Neural cell (in vitro differentiated cells): ENCODE data around the gene CCDC43. TPM values are rescaled to one million over a fixed set of nuclear protein-coding genes. Genes with fewer than 3 reads are reported as not detected.

Experiments
- H2AFZ ChIP-seq: fragments of 200-600, 300-800 bp; sonication (generic), shearing (Covaris generic); 2 replicates; pipeline ENCODE4 v1.6.0; 2014; ENCODE audit warnings: low read depth, mild to moderate bottlenecking, antibody characterized with exemption, low read length, moderate library complexity
- H3F3A ChIP-seq: fragments of 200-600 bp; shearing (Covaris generic); 2 replicates; pipeline ENCODE4 v1.6.1; 2016; ENCODE audit warnings: mild to moderate bottlenecking, moderate library complexity, mixed read lengths, antibody characterized with exemption, low read length; ENCODE audit not compliant: insufficient read depth, poor library complexity, severe bottlenecking
- H3K27ac ChIP-seq: fragments of 200-600, 300-800 bp; sonication (generic), shearing (Covaris generic); 2 replicates; pipeline ENCODE4 v1.5.1; 2014; ENCODE audit warnings: mild to moderate bottlenecking, low read length, moderate library complexity
- H3K27me3 ChIP-seq: fragments of 300-800, 200-600 bp; sonication (generic), shearing (Covaris generic); 2 replicates; pipeline ENCODE4 v1.6.0; 2014; ENCODE audit warnings: mild to moderate bottlenecking, low read depth, low read length, moderate library complexity; ENCODE audit not compliant: insufficient read depth
- H3K36me3 ChIP-seq: fragments of 300-800, 200-600 bp; sonication (generic), shearing (Covaris generic); 2 replicates; pipeline ENCODE4 v1.5.1; 2014; ENCODE audit warnings: mild to moderate bottlenecking, antibody characterized with exemption, low read length, moderate library complexity; ENCODE audit not compliant: insufficient read depth
- H3K4me2 ChIP-seq: fragments of 300-800, 200-600 bp; sonication (generic), shearing (Covaris generic); 2 replicates; pipeline ENCODE4 v1.6.0; 2014; ENCODE audit warnings: mild to moderate bottlenecking, low read length
- H3K4me3 ChIP-seq: fragments of 300-800, 200-600 bp; sonication (generic), shearing (Covaris generic); 2 replicates; pipeline ENCODE4 v1.5.1; 2014; ENCODE audit warnings: mild to moderate bottlenecking, low read length, moderate library complexity
- H3K79me2 ChIP-seq: fragments of 200-600 bp; shearing (Covaris generic); replicated peaks from 2 replicates; pipeline ENCODE4 v1.6.0; 2014; ENCODE audit warnings: mild to moderate bottlenecking, low read length, moderate library complexity; ENCODE audit not compliant: insufficient read depth
- H3K9ac ChIP-seq: fragments of 300-800, 200-600 bp; sonication (generic), shearing (Covaris generic); 2 replicates; pipeline ENCODE4 v1.6.1; 2016; ENCODE audit warnings: mild to moderate bottlenecking, low read length, mixed read lengths
- H3K9me2 ChIP-seq: fragments of 200-600 bp; shearing (Covaris generic); 2 replicates; pipeline ENCODE4 v1.6.1; 2016; ENCODE audit warnings: mild to moderate bottlenecking, low read length, mixed read lengths; ENCODE audit not compliant: insufficient read depth
- H3K9me3 ChIP-seq: fragments of 200-600, 300-800 bp; sonication (generic), shearing (Covaris generic); 2 replicates; pipeline ENCODE4 v1.6.1; 2016; ENCODE audit warnings: mild to moderate bottlenecking, mixed run types, low read length, moderate library complexity, mixed read lengths
- H4K20me1 ChIP-seq: fragments of 200-600 bp; shearing (Covaris generic); 2 replicates; pipeline ENCODE4 v1.6.1; 2016; ENCODE audit warnings: mild to moderate bottlenecking, mixed run types; ENCODE audit not compliant: insufficient read depth
- EP300 ChIP-seq: fragments of 450-650 bp; conservative IDR thresholded peaks from 2 replicates; pipeline ENCODE4 v1.6.1; 2014; ENCODE audit warnings: antibody characterized with exemption, mild to moderate bottlenecking, moderate library complexity; ENCODE audit not compliant: poor library complexity, severe bottlenecking
- EZH2 ChIP-seq: fragments of 200-600, 300-800 bp; shearing (Covaris generic), sonication (generic); IDR thresholded peaks from 2 replicates; pipeline ENCODE4 v1.6.1; 2014; ENCODE audit warnings: antibody characterized with exemption, low read length, borderline replicate concordance, mild to moderate bottlenecking; ENCODE audit not compliant: insufficient read depth, poor library complexity, severe bottlenecking
- MXI1 ChIP-seq: fragments of 450-650 bp; conservative IDR thresholded peaks from 2 replicates; pipeline ENCODE4 v1.6.1; 2014; ENCODE audit warnings: antibody characterized with exemption, mild to moderate bottlenecking; ENCODE audit not compliant: poor library complexity, severe bottlenecking
- POLR2AphosphoS5 ChIP-seq: IDR thresholded peaks from 2 replicates; pipeline ENCODE4 v1.6.1; 2012
- RAD21 ChIP-seq: fragments of 450-650 bp; conservative IDR thresholded peaks from 2 replicates; pipeline ENCODE4 v1.6.1; 2014; ENCODE audit warnings: antibody characterized with exemption, mild to moderate bottlenecking, moderate library complexity
- SMC3 ChIP-seq: fragments of 450-650 bp; conservative IDR thresholded peaks from 2 replicates; pipeline ENCODE4 v1.6.1; 2014; ENCODE audit warnings: antibody characterized with exemption, mild to moderate bottlenecking, moderate library complexity; ENCODE audit not compliant: poor library complexity
- TAF1 ChIP-seq: IDR thresholded peaks from 2 replicates; pipeline ENCODE4 v1.6.1; 2012; ENCODE audit warnings: low read depth
- polyA plus RNA-seq: library from polyadenylated mRNA; depleted of rRNA; stranded (reverse); fragments of >200 nt; gene quantifications from 2 replicates; pipeline ENCODE4 v1.2.3, GENCODE V29; 2014
- TF ChIP-seq, protein P1 (sequence below): fragments of 450-650 bp; IDR thresholded peaks from 2 replicates; pipeline ENCODE4 v1.5.1; 2014; ENCODE audit warnings: antibody characterized with exemption, mild to moderate bottlenecking, moderate library complexity; ENCODE audit not compliant: poor library complexity, severe bottlenecking
- TF ChIP-seq, protein P2 (sequence below): IDR thresholded peaks from 2 replicates; pipeline ENCODE4 v1.6.1; 2012; ENCODE audit warnings: borderline replicate concordance

The CCDC43 gene
- polyA plus RNA-seq, 1 donor from 2014 or later = 53.3 TPM

DNA sequence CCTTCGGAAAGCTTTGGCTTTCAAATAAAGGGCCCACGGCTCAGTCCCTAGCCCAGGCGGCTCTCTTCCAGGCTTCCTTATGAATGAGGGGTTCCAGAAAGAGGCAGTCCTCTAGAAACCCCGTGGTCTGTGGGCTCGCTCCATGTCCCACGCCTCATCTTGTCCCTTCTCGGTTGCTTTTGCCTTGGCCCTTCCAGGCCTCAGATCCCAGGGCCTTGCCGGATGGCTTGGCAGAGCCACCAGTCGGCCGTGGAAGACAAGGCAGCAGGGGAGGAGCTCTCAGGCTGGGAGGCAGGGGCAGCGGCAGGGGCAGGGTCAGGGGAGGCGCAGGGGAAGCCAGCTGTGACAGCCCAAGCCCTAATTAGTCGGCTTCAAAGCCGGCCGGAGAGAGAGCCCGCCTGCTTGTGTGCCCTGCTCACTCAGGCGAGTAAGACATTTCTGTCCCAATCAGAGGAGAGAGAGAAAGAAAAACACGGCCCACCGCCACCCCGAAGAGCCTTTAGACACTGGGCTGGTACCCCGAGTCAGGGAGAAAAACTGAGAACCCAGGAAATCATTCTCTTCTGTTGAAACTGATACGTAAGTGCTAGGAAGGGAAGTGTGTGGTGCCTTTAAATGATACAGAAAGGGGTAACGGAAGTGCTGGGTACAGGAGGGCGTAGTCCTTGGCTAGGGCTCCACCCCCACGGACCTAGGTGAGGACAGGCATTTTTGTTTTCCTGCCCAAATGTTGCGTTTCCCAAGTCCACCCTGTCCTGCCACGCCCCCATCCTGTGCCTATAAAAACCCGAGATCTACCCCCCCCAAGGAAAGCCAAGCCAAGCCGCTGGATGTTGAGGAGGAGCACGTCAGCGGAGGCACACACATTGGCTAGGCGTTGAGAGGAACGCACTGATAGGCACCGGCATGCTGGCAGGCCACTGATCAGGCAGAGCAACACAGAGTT is 61.1 kb downstream of the CCDC43 start:
- Histone ChIP-seq H3K79me2 (no peaks in the 10 kb centered on the region), H2AFZ (peak overlapping the region; percentile 25), H3K9me2 (no peaks in the 10 kb centered on the region), H3K9ac (no peak overlapping the region), H3F3A (no peaks in the 10 kb centered on the region), H3K36me3 (no peaks in the 10 kb centered on the region), H4K20me1 (no peaks in the 10 kb centered on the region), H3K4me3 (no peak overlapping the region), H3K27ac (no peak overlapping the region), H3K27me3 (no peaks in the 10 kb centered on the region), H3K4me2 (no peak overlapping the region), H3K9me3 (no peaks in the 10 kb centered on the region)
- TF ChIP-seq SMC3 (no peak), RAD21 (peak; percentile 20)
- TF ChIP-seq, protein P1, sequence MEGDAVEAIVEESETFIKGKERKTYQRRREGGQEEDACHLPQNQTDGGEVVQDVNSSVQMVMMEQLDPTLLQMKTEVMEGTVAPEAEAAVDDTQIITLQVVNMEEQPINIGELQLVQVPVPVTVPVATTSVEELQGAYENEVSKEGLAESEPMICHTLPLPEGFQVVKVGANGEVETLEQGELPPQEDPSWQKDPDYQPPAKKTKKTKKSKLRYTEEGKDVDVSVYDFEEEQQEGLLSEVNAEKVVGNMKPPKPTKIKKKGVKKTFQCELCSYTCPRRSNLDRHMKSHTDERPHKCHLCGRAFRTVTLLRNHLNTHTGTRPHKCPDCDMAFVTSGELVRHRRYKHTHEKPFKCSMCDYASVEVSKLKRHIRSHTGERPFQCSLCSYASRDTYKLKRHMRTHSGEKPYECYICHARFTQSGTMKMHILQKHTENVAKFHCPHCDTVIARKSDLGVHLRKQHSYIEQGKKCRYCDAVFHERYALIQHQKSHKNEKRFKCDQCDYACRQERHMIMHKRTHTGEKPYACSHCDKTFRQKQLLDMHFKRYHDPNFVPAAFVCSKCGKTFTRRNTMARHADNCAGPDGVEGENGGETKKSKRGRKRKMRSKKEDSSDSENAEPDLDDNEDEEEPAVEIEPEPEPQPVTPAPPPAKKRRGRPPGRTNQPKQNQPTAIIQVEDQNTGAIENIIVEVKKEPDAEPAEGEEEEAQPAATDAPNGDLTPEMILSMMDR = no peak

DNA sequence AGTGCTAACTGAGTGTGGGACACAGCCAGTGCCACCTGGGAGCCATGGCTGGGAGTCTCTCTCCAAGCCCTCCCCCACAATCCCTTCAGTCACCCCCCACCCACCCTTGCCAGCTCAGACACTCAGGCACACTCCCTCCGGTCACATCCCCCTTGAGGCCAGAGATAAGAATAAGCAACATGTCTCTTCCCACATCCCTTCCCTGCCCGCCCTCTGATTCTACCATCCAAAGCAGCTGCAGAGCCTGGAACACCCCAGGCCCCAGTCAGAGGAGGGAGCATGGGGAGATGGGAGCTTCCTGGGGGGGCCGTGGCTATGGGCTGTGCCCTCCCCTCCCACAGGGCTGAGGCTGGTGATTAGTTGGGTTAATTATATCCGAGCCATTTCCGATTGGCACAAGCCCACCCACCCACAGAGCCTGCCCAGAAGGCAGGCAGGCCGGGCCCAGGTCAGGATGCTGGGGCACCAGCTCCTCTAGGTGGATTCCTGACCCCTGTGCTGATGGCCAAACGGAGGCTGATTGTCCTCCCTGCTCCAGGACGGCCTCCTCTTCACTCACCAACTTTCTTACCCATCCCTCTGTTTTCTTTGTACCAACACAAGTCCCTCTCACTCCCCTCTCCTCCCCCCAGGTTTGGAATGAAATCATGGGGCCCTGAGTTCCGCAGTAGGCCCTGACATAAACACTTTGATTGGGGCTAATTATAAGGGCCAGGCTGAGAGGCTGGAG is 61.9 kb downstream of the CCDC43 start:
- TF ChIP-seq MXI1 = no peak
- TF ChIP-seq, protein P1 = no peak
- TF ChIP-seq EZH2 = no peak
- TF ChIP-seq RAD21 = no peak
- no peak for TF ChIP-seq SMC3
- TF ChIP-seq EP300 = no peak
- TF ChIP-seq TAF1 = no peak
- TF ChIP-seq POLR2AphosphoS5 = no peak
- TF ChIP-seq, protein P2, sequence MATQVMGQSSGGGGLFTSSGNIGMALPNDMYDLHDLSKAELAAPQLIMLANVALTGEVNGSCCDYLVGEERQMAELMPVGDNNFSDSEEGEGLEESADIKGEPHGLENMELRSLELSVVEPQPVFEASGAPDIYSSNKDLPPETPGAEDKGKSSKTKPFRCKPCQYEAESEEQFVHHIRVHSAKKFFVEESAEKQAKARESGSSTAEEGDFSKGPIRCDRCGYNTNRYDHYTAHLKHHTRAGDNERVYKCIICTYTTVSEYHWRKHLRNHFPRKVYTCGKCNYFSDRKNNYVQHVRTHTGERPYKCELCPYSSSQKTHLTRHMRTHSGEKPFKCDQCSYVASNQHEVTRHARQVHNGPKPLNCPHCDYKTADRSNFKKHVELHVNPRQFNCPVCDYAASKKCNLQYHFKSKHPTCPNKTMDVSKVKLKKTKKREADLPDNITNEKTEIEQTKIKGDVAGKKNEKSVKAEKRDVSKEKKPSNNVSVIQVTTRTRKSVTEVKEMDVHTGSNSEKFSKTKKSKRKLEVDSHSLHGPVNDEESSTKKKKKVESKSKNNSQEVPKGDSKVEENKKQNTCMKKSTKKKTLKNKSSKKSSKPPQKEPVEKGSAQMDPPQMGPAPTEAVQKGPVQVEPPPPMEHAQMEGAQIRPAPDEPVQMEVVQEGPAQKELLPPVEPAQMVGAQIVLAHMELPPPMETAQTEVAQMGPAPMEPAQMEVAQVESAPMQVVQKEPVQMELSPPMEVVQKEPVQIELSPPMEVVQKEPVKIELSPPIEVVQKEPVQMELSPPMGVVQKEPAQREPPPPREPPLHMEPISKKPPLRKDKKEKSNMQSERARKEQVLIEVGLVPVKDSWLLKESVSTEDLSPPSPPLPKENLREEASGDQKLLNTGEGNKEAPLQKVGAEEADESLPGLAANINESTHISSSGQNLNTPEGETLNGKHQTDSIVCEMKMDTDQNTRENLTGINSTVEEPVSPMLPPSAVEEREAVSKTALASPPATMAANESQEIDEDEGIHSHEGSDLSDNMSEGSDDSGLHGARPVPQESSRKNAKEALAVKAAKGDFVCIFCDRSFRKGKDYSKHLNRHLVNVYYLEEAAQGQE = no peak
- H2AFZ ChIP-seq = peak overlapping the region; percentile 25
- no peak overlapping the region for H3K4me3 ChIP-seq

More for the DNA sequence above, 61.9 kb downstream of the CCDC43 start:
- no peaks in the 10 kb centered on the region for H3K79me2 ChIP-seq
- H3K9me2 ChIP-seq = no peaks in the 10 kb centered on the region
- H3K27me3 ChIP-seq = no peaks in the 10 kb centered on the region
- H3F3A ChIP-seq = no peaks in the 10 kb centered on the region
- no peak overlapping the region for H3K9ac ChIP-seq
- H3K36me3 ChIP-seq = no peaks in the 10 kb centered on the region
- H3K4me2 ChIP-seq = no peak overlapping the region
- no peak overlapping the region for H3K27ac ChIP-seq
- no peaks in the 10 kb centered on the region for H3K9me3 ChIP-seq
- no peaks in the 10 kb centered on the region for H4K20me1 ChIP-seq
